Osteoblast (primary cell): ENCODE measurements around the gene TRIM33. TPM values are rescaled to one million over a fixed set of nuclear protein-coding genes. Genes with fewer than 3 reads are reported as not detected.

ENCODE experiments used
- DNase-seq: peaks from one replicate; pipeline ENCODE4 v3.0.0; 2011; ENCODE audit warnings: low spot score, mixed read lengths; ENCODE audit not compliant: insufficient read length; ENCODE audit errors: missing footprints
- H2AFZ ChIP-seq: 2 replicates; pipeline ENCODE4 v1.6.0; 2011; ENCODE audit warnings: mild to moderate bottlenecking, low read length
- H3K27ac ChIP-seq: 2 replicates; pipeline ENCODE4 v1.5.1; 2011; ENCODE audit warnings: mild to moderate bottlenecking, low read depth, low read length, moderate library complexity
- H3K27me3 ChIP-seq: 2 replicates; pipeline ENCODE4 v1.6.0; 2012; ENCODE audit warnings: mild to moderate bottlenecking, control low read depth, inconsistent platforms, low read length, moderate library complexity; ENCODE audit not compliant: insufficient read depth
- H3K36me3 ChIP-seq: 2 replicates; pipeline ENCODE4 v1.5.1; 2011; ENCODE audit warnings: mild to moderate bottlenecking, low read length, control low read depth, moderate library complexity; ENCODE audit not compliant: insufficient read depth
- H3K4me1 ChIP-seq: 2 replicates; pipeline ENCODE4 v1.5.1; 2011; ENCODE audit warnings: mild to moderate bottlenecking, low read length, control low read depth, moderate library complexity; ENCODE audit not compliant: insufficient read depth
- H3K4me2 ChIP-seq: 2 replicates; pipeline ENCODE4 v1.6.0; 2011; ENCODE audit warnings: mild to moderate bottlenecking, low read length; ENCODE audit not compliant: insufficient read depth
- H3K4me3 ChIP-seq: fragments of 200-600 bp; sonication (generic); 3 replicates; pipeline ENCODE4 v1.5.1; 2012; ENCODE audit warnings: mild to moderate bottlenecking, low read length, inconsistent platforms; ENCODE audit not compliant: insufficient read depth
- H3K79me2 ChIP-seq: 2 replicates; pipeline ENCODE4 v1.6.0; 2012; ENCODE audit warnings: mild to moderate bottlenecking, low read length, control low read depth, inconsistent platforms; ENCODE audit not compliant: insufficient read depth
- H3K9me3 ChIP-seq: 2 replicates; pipeline ENCODE4 v1.5.1; 2011; ENCODE audit warnings: low read depth, low read length, control low read depth
- H4K20me1 ChIP-seq: 2 replicates; pipeline ENCODE4 v1.6.0; 2012; ENCODE audit warnings: mild to moderate bottlenecking, low read length, control low read depth; ENCODE audit not compliant: insufficient read depth
- CTCF ChIP-seq: IDR thresholded peaks from 2 replicates; pipeline ENCODE4 v1.5.1; 2011; ENCODE audit warnings: mild to moderate bottlenecking, low read depth, low read length, moderate library complexity; ENCODE audit errors: extremely low read depth
- total RNA-seq: library from RNA; depleted of rRNA; stranded (reverse); fragments of >200 nt; gene quantifications from 2 replicates; pipeline ENCODE4 v1.2.3, GENCODE V29; 2012

TRIM33 gene
- total RNA-seq, 1 donor = 43.1 TPM

- no peak overlapping the region for H3K4me3 ChIP-seq
- H3K4me2 ChIP-seq = no peak overlapping the region
- no peaks in the 10 kb centered on the region for H3K36me3 ChIP-seq
Observed at GRCh38 chr1:114540272-114540671, 29.3 kb upstream of the TRIM33 start.

GRCh38 chr1:114536043-114536442, 25.0 kb upstream of the TRIM33 start:
- H3K4me3 ChIP-seq = no peak overlapping the region
- no peak for DNase-seq
- TF ChIP-seq CTCF = no peak
- no peaks in the 10 kb centered on the region for H4K20me1 ChIP-seq
- no peak overlapping the region for H2AFZ ChIP-seq
- H3K4me2 ChIP-seq = no peak overlapping the region
- no peaks in the 10 kb centered on the region for H3K36me3 ChIP-seq
- H3K27ac ChIP-seq = no peak overlapping the region
- no peaks in the 10 kb centered on the region for H3K79me2 ChIP-seq
- peaks cover 6% of the 10 kb centered on the region for H3K27me3 ChIP-seq
- no peaks in the 10 kb centered on the region for H3K9me3 ChIP-seq
- H3K4me1 ChIP-seq = no peaks in the 10 kb centered on the region

More at GRCh38 chr1:114540272-114540671, 29.3 kb upstream of the TRIM33 start:
- Histone ChIP-seq H3K9me3 (no peaks in the 10 kb centered on the region), H3K27me3 (peaks cover 6% of the 10 kb centered on the region), H2AFZ (no peak overlapping the region), H3K4me1 (no peaks in the 10 kb centered on the region), H3K79me2 (no peaks in the 10 kb centered on the region), H4K20me1 (no peaks in the 10 kb centered on the region), H3K27ac (no peak overlapping the region)
- no peak for TF ChIP-seq CTCF
- no peak for DNase-seq

GRCh38 chr1:114535401-114535800, 24.4 kb upstream of the TRIM33 start:
- H3K4me2 ChIP-seq = no peak overlapping the region
- H3K4me1 ChIP-seq = no peaks in the 10 kb centered on the region
- no peaks in the 10 kb centered on the region for H3K36me3 ChIP-seq
- H2AFZ ChIP-seq = no peak overlapping the region
- no peak for TF ChIP-seq CTCF
- no peak for DNase-seq
- H3K79me2 ChIP-seq = no peaks in the 10 kb centered on the region
- H3K4me3 ChIP-seq = no peak overlapping the region
- no peak overlapping the region for H3K27ac ChIP-seq
- no peaks in the 10 kb centered on the region for H4K20me1 ChIP-seq
- no peaks in the 10 kb centered on the region for H3K9me3 ChIP-seq
- H3K27me3 ChIP-seq = peaks cover 3% of the 10 kb centered on the region

DNA sequence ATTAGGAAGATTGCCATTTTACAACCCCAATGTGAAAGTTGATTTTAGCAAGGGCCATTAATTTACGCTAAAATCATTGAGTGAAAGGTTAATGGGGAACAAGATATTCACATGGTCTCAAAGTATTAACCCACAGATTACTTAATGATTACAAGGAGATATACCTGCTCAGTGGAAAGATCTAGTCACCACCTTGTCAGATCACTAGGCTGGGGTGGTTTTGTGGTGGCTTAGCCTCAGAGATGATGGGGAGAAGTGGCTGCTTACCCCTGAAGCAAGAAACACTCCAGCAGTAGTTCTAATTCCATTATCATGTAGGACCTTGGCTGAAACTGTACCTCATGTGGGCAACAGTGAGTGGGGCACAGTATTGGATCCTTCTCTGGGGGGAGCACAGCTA, 20.1 kb upstream of the TRIM33 start:
- Histone ChIP-seq H3K9me3 (no peaks in the 10 kb centered on the region), H3K27me3 (no peaks in the 10 kb centered on the region), H3K79me2 (no peaks in the 10 kb centered on the region), H3K4me2 (no peak overlapping the region), H3K4me1 (no peaks in the 10 kb centered on the region), H4K20me1 (no peaks in the 10 kb centered on the region), H3K36me3 (no peaks in the 10 kb centered on the region), H3K4me3 (no peak overlapping the region), H2AFZ (no peak overlapping the region), H3K27ac (no peak overlapping the region)
- no peak for DNase-seq
- TF ChIP-seq CTCF = no peak
